SH-SY5Y (cell line): ENCODE measurements around the gene DLGAP4.

Experiments used
- GATA2 ChIP-seq: IDR thresholded peaks from 2 replicates; pipeline ENCODE4 v1.6.1; 2011; ENCODE audit warnings: mild to moderate bottlenecking, low read depth, low read length
- GATA3 ChIP-seq: IDR thresholded peaks from 2 replicates; pipeline ENCODE4 v1.6.1; 2011; ENCODE audit warnings: low read depth, mild to moderate bottlenecking, low read length, moderate library complexity

DLGAP4 gene

DNA sequence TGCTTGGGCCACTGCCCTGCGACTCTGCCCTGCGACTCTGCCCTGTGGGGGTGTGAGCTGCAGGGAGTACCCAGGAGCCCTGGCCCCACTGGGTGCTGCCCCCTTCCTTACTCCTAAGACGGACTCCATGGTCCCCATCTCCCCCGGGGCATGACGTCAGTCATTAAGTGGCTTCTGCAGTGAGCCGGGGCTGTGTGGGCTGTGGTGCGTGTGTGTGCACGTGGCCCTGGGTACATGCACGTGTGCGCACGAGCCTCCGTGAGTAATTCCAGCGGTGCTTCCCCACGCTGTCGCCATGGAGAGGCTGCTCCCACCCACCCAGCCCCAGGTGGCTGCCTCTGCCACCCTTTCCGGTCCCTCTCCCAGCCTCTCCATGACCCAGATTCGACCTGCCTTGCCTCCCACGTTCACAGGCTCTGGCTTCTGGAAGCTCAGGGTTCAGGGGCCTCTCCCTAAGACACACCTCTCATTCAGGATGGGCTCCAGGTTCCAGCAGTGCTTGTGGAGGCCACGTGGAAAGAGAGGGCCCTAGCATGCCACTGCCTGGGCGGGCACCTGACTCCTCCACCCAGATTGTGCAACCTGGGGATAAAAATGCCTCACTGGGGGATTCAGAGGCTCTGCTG lies 88.3 kb downstream of the DLGAP4 start:
- TF ChIP-seq GATA2 (no peak), GATA3 (no peak)

DNA sequence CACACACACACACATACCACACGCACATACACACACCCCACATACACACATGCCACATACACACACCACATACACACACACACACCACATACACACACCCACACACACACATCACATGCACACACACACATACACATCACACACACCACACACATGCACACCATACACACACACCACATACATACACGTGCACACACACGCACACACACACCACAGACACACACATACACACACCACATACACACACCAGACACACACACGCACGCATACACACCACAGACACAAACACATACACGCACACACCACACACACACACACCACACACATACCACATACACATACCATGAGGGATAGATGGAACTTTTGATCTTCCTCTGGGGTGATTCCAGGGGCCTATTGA lies 90.2 kb downstream of the DLGAP4 start:
- TF ChIP-seq GATA3 (no peak), GATA2 (no peak)

DNA sequence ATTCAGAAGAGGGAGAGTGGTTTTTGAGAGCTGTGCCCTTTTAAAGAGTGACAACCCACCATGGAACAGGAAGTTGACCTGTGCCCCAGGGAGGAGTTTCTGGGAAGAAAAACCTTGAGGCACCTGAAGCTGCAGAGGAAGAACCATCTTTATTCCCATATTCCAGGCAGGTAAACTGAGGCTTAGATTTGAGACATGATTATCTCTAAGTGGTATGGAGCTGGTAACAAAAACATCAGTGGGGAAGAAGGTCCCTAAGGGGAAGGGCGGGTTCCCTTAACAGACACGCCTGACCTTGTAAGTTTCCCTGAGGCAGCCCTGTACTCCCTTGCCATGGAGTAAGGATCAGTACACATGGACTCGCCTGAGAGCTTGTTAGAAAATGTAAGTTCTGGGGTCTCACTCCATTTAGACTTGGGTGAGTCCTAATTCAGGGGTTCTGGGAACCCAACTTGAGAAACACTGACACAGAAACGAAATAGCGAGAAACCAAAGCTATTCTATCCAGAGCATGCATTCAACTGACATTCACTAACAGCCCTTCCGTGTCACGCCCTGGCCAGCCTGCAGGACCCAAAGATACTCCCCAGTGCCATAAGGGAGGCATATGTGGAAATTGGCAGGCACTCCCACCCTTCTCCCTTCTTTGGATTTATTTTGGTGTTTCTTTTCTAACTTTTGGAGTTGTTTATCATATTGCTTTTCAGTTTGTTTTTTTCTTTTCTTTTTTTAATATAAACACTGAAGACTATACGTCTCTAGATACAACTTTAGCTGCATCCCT lies 90.9 kb downstream of the DLGAP4 start:
- TF ChIP-seq GATA2 (no peak), GATA3 (no peak)

DNA sequence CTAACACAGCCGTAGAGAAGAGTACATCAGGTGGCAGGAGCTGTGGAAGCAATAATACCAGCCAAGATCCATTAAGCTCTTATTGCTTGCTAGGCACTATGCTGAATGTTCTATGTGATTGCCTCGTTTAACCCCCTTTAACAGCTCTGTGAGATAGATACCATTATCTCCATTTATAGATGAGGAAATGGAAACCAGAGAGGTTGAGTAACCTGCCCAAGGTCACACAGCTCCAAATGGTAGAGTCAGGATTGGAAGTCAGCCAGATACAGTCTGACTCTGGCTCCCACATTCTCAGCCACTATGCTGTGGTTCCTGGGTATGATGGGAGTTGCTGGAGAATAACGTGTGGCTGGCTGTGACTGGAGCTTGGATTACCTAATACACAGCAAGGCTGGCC lies 92.4 kb downstream of the DLGAP4 start:
- TF ChIP-seq GATA3 (no peak), GATA2 (no peak)

DNA sequence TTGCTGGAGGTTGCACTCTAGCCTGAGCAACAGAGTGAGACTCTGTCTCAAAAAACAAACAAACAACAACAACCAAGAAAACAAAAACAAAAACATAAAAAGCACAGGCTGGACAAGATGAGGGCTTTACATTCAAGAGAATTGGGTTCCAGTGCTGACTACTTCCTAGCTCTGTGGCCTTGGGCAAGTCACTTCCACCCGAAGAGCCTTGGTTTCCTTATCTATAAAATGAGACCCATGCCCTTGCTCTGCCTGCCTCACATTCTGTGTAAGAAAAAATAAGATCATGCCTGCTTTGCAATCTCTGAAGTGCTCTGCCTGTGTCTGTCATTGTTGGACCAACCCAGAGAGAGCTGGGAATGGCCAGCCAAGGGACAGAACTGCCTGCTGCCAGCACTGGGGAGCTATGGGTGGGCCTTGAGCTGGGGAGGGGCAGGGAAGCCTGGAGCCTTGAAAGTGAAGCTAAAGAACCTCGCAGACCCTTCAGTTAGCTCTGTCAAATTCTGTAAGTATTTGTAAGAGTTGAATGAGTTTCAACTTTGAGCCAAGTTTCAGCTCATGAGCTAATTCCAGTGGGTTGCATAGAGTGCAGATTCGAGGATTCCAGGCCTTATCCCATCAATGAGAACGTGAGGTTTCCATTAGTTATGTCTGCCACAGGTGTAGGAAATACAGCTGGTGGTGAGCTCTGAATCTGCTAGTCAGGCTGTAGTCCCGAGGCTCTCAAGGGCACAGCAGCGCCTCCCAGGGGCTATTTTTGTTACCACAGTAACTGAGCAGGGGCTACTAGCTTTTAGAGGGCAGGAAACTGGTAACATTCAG lies 93.2 kb downstream of the DLGAP4 start:
- TF ChIP-seq GATA3 (no peak), GATA2 (no peak)

DNA sequence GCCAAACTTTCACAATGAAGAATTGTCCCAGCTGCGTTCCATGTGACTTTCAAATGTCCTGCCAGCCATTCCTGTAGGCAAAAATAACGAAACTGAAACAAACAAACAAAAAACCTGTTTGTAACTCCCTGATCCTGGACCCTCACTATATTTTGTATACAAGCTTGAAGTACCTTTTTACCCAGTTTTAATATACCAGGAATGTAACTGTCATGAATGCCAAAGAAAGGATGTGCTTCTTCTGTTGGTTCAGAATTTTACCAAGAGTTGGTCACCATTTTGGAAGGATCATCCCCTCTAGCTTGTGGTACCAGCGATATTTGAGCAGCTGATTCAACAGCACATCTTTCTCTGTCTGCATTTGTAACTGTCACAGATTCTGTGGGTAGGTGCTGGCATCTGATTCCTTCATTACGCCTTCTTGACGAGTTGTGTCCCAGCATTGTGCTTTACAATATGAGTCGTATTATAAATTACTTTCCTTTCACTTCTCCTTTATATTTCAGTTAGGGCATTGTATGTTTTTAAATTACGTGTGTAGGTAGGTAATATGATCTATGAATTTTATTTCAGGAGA lies 93.9 kb downstream of the DLGAP4 start:
- TF ChIP-seq GATA3 (no peak), GATA2 (no peak)

DNA sequence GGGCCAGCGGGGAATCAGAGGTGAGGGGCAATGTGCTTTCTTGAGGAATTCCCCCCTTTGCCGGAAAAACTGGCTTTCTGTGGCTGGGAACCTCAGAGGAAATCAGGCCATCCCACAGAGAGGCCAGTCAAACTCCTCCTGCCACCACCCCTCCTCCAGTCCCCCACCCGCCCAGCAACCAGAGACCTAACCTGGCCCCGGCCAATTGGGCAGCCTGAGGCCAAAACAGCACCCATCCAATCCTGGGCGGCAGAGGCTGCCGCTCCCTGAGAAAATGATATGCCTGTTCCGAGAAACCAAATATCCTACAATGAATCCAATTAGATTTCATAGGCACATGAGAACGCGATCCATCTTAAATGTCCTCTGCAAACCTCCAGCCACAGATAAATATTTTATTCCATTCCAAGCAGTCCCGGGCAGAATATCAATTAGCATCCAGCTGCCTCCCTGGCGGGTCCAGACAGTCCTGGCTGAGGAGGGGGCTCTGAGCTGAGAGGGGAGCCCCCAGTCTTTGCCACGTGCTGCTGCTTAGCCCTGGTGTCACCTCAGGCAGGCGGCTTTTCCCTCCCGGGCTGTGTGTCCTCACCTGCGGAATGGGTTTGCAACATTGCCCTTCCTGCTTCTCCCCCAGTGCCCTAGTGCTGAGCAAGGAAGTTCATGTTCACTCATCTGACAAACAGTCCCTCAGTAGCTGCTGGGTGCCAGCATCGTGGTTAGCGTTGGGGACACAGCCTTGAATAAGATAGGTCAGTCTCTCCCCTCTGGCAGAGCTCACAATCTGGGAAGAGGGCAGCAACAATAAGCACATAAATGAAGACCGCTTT lies 95.0 kb downstream of the DLGAP4 start:
- TF ChIP-seq GATA3 = no peak
- no peak for TF ChIP-seq GATA2

DNA sequence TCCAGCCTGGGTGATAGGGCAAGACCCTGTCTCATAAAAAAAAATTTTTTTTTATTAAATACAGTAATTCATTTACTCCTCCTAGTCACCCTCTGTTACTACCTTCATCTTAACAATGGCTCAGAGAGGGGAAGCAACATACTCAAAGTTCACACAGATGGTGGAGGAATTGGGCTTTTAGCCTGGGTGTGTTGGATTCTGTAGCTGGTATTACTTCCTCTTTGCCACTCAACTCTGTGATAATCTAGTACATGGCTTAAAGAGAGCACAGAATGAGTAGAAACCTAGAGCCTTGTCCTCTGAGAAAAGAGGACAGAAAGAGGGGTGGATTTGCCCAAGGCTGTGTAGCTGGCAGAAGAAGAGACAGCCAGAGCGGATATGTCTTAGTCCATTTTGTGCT lies 96.6 kb downstream of the DLGAP4 start:
- no peak for TF ChIP-seq GATA3
- TF ChIP-seq GATA2 = no peak

DNA sequence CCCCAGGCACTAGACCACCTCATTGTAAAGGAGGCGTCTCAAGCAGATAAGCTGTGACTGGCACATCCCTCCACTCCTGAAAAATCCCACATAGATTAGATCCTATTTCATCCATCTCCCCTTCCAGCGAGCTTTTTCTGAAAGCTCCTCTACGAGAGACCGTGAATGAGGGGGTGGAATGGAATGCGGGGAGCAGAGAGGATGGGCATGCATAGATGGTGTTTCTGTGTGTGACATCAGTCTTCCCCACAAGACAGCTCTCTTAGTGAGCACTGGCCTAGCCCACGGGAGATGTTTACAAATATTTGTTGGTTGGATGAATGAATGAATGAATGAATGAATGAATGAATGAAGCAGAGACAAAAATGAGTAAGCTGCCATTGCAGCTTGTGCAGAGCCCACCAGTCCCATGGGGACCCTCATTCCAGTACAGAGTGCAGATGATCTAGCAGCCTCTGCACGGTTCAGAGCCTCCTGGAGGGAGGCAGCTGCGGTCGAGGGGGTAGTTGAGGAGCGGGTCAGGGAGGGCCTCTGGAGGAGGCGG lies 98.4 kb downstream of the DLGAP4 start:
- TF ChIP-seq GATA2 (no peak), GATA3 (no peak)

DNA sequence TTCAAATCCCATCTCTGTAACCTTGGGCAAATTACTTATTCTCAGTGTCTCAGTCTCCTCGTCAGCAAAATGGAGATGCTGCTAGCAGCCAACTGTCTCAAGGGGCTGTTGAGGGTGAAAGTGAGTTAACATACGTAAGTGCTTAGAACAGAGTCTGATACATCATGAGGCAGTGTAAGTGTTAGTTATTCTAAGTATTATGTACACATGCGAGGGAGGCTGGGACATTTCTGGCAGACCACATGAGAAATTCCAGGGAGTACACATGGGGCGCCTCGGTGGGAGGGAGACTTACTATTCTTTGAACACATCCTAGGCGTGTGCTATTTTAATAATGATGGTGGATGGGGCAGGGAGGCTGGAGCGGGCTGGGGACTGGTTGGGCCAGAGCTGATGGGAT lies 99.1 kb downstream of the DLGAP4 start:
- TF ChIP-seq GATA2 (no peak), GATA3 (no peak)

DNA sequence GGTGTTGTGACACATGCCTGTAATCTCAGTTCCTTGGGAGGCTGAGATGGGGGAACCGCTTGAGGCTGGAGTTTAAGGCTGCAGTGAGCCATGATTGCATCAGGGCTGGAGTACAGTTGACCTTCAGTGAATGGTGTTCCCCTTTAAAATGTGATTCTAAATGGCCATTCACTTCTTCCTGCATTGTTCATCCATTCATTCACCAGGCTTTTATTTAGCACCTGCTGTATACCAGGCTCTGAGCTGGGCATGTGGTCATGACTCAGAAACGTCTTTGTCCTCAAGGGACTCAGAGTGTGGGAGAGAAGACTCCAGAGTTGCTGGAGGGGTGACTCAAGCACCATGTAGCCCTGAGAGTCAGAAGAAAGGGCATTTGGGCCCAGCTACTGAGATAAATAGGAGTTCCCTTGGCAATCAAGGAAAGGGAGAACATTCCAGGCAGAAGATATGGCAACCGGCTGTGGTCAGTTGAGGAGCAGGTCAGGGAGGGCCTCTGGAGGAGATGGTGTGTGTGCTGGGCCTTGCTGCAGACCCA lies 101.1 kb downstream of the DLGAP4 start:
- TF ChIP-seq GATA2 (no peak), GATA3 (no peak)

DNA sequence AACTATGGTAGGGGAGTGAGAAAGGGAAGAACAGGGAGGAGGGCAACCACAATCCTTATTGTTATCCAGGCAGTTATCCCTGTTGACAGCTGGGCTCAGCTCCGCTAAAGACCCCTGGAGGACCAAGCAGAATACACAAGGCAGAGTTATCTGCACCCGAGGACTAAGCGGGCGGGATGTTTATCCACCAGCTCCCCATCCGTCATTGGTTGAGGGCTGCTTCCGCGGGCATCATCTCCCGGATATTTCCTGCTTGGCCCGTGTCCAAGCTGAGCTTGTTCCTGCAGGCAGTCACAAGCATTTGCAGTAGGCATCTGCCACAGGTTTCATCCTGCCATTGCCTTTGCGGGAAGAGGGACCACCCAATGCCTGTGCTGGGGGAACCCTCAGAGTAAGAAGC lies 102.1 kb downstream of the DLGAP4 start:
- no peak for TF ChIP-seq GATA2
- no peak for TF ChIP-seq GATA3
